Breast epithelium (tissue), 3 donors: ENCODE results near the gene SREBF1.

Experiments
- POLR2A ChIP-seq: fragments of 450-650 bp; IDR thresholded peaks from one replicate; pipeline ENCODE4 v1.6.1; 2016; ENCODE audit warnings: antibody characterized with exemption, mild to moderate bottlenecking, moderate library complexity
- POLR2AphosphoS5 ChIP-seq, 3 donors: sonication (generic); formaldehyde crosslinking; IDR thresholded peaks; one replicate each; pipeline ENCODE4 v1.6.1; 2017; ENCODE audit warnings: antibody characterized with exemption in 3 of 3
- TF ChIP-seq, protein P1 (sequence below), 3 donors: fragments of 450-650 bp; IDR thresholded peaks; one replicate each; pipeline ENCODE4 v1.5.1; 2016 to 2017; ENCODE audit warnings: antibody characterized with exemption in 3 of 3, mild to moderate bottlenecking in 3 of 3, moderate library complexity in 3 of 3

GRCh38 chr17:17860766-17861107, 24.0 kb upstream of the SREBF1 start:
- TF ChIP-seq, protein P1, sequence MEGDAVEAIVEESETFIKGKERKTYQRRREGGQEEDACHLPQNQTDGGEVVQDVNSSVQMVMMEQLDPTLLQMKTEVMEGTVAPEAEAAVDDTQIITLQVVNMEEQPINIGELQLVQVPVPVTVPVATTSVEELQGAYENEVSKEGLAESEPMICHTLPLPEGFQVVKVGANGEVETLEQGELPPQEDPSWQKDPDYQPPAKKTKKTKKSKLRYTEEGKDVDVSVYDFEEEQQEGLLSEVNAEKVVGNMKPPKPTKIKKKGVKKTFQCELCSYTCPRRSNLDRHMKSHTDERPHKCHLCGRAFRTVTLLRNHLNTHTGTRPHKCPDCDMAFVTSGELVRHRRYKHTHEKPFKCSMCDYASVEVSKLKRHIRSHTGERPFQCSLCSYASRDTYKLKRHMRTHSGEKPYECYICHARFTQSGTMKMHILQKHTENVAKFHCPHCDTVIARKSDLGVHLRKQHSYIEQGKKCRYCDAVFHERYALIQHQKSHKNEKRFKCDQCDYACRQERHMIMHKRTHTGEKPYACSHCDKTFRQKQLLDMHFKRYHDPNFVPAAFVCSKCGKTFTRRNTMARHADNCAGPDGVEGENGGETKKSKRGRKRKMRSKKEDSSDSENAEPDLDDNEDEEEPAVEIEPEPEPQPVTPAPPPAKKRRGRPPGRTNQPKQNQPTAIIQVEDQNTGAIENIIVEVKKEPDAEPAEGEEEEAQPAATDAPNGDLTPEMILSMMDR (IDR thresholded peaks at IDR 0.05): no peak
- TF ChIP-seq POLR2AphosphoS5 (IDR thresholded peaks at IDR 0.05) (no peak), POLR2A (no peak)
